BJ (cell line): ENCODE measurements around the gene TCP10L. TPM values are rescaled to one million over a fixed set of nuclear protein-coding genes. Genes with fewer than 3 reads are reported as not detected.
"Not testable (repeated sequence)": the region's sequence is repeated elsewhere in the genome, so short reads cannot be mapped to it uniquely, and the experiment has no call there.

ENCODE experiments used
- CTCF ChIA-PET: fragments of 350-600 bp; formaldehyde crosslinking; extraction: SDS; loops from one replicate; lab custom pipeline; 2021; ENCODE audit warnings: antibody characterized with exemption, inconsistent platforms; lab: Yijun Ruan, JAX
- POLR2A ChIA-PET: fragments of 300-600 bp; sonication (Branson Sonifier 250); formaldehyde crosslinking; extraction: SDS; loops from one replicate; lab custom pipeline; 2021; ENCODE audit warnings: antibody characterized with exemption; lab: Charles Lee
- DNase-seq: peaks from one replicate; pipeline ENCODE4 v3.0.0-alpha.2; 2011; ENCODE audit warnings: low read depth
- H3K27me3 ChIP-seq: 2 replicates; pipeline ENCODE4 v1.6.0; 2011; ENCODE audit warnings: low read length; ENCODE audit not compliant: control insufficient read depth, insufficient read depth
- H3K36me3 ChIP-seq: 2 replicates; pipeline ENCODE4 v1.5.1; 2011; ENCODE audit warnings: low read length; ENCODE audit not compliant: control insufficient read depth, insufficient read depth
- H3K4me3 ChIP-seq: 2 replicates; pipeline ENCODE4 v1.5.1; 2011; ENCODE audit warnings: low read depth, mild to moderate bottlenecking, control low read depth, low read length
- CTCF ChIP-seq: IDR thresholded peaks from 2 replicates; pipeline ENCODE4 v1.5.1; 2011; ENCODE audit warnings: low read depth, mild to moderate bottlenecking, control low read depth, inconsistent platforms, low read length, moderate library complexity; ENCODE audit not compliant: insufficient read depth
- polyA plus RNA-seq: library from polyadenylated mRNA; depleted of rRNA; stranded (reverse); fragments of >200 nt; gene quantifications from 2 replicates; pipeline ENCODE4 v1.2.3, GENCODE V29; 2011

TCP10L gene
- polyA plus RNA-seq, 1 experiment, result not detected

DNA sequence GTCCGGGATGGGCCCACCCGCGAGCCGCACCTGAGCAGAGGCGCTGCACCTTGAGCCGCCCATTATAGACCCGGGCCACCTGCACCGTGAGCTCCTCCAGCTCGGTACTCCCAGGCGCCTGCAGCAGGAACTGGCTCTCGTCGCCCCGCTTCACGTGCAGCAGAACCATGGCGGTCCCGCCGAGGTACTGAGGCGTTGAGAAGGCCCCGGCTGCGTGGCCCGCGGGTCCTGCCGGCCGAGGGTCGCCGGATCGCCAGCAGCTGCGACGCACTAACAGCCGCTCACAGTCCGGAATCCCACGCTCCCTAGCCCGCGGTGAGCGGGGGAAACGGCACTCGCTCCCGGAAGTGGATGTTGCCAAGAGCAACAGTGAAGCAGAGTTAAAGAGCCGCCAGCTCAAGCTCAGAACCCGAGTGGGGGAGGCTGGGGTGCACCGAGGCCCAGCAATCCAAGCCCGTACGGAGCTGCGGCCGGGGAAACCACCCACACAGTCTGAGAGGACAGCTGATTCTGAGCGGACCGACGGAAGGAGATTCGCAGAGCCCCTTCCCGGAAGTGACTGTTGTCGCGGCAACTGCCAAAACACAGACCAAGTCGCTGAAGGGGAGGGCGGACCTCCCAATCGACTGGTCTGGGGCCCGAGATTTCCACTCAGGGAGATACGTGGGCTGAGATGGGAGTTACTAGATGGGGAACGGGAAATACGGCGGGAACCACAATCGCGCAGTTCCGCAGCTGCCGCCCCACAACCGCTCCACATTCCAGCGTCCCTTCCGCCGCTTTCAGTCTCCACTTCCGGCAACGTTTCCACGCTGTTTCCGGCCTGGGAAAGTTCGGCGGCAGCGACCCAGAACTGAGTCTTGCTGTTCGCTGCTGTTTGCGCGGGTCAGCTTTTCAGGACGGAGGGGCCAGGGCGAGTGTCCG is 27.0 kb upstream of the TCP10L start, which contains the start of gene CFAP298:
Gene CFAP298, minus strand, starts transcription at position 303 of the 924 bp plus-strand sequence. Its CDS starts 134 bp downstream, at position 169.
- H3K4me3 ChIP-seq, result peak within 1 kb of the TSS; percentile 92
- H3K27me3 ChIP-seq, result peaks cover 2% of the 10 kb centered on the region; the same call in 1 of the 2 replicates
- peaks cover 4% of the 10 kb centered on the region; the same call in 1 of the 2 replicates for H3K36me3 ChIP-seq
- CTCF ChIA-PET, result interaction anchor here (1.6 to 2.0 kb wide), 2 partner anchors 11 to 13 kb away, joined by 6 to 11 read pairs; no protein-coding TSS in a partner anchor
- DNase-seq, result peak; percentile 77
- TF ChIP-seq CTCF, result no peak
- POLR2A ChIA-PET, result interaction anchor here (0.5 kb wide), 1 partner anchor 52 kb away, joined by 12 read pairs; no protein-coding TSS in a partner anchor

DNA sequence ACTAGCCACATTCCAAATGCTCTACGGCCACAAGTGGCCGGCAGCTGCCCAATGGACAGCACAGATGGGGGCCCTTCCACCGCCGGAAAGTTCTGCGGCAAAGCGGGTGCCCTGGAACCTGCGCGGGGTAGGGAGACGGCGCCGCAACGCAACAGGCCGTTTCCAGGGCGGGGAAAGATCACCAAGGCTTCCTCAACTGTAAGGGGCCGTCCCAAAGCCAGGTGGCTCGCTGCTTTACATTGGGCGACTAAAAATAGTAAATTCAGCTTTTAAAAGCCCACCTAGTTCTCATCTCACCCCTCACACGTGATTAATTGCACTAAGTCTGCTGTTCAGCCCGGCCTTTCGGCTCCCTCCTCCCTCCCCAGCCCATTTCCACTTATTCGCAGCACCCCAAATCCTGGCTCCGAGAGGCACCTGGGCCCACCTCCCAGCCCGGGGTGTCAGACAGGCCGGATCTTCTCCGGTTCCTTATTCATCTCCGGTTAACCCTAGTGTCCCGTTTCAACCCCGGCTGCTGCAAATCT is 26.2 kb upstream of the TCP10L start:
- no peak for DNase-seq
- POLR2A ChIA-PET, result no interaction called here
- Histone ChIP-seq H3K4me3 (peak overlapping the region; percentile 92), H3K27me3 (peaks cover 2% of the 10 kb centered on the region; the same call in 1 of the 2 replicates), H3K36me3 (peaks cover 4% of the 10 kb centered on the region; the same call in 1 of the 2 replicates)
- CTCF ChIA-PET, result interaction anchor here (1.0 to 2.0 kb wide), 3 partner anchors 11 to 209 kb away, joined by 3 to 6 read pairs (median 6); no protein-coding TSS in a partner anchor
- TF ChIP-seq CTCF, result no peak

- CTCF ChIA-PET, result interaction anchor here (1.0 to 2.0 kb wide), 3 partner anchors 10 to 209 kb away, joined by 3 to 6 read pairs (median 6); no protein-coding TSS in a partner anchor
- DNase-seq, POLR2A ChIA-PET, H3K36me3 ChIP-seq, H3K27me3 ChIP-seq: not testable (repeated sequence)
- H3K4me3 ChIP-seq, result peak overlapping the region; percentile 16; the same call in 1 of the 2 replicates
These were observed 25.6 kb upstream of the TCP10L start for GRCh38 chr21:32610940-32611339.

GRCh38 chr21:32608851-32609250 is 23.5 kb upstream of the TCP10L start:
- DNase-seq, result no peak
- ChIA-PET POLR2A (no interaction called here), CTCF (interaction anchor here (1.4 to 2.5 kb wide), 2 partner anchors 8 to 39 kb away, joined by 4 to 12 read pairs; no protein-coding TSS in a partner anchor)
- Histone ChIP-seq H3K4me3 (no peak overlapping the region), H3K36me3 (peaks cover 11% of the 10 kb centered on the region), H3K27me3 (no peaks in the 10 kb centered on the region)
- TF ChIP-seq CTCF, result no peak

DNA sequence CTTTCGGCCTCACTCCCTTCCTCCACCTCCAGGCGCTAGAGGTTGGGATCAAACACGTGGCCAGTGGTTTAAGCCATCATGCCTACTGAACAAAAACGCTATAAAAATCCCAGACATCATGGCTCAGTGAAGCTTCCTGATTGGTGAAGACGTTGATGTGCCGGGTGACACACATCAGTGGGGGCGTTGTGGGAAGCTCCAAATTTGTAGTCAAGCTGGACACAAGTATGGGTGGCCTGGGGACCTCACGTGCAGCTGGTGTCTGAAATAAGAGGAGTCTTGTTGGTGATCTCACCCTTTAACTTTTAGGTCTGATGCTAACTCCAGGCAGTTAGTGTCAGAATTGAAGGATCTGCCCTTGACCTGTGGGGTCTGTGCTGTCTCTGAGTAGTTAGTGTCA is 20.1 kb upstream of the TCP10L start:
- no peak overlapping the region for H3K4me3 ChIP-seq
- H3K36me3 ChIP-seq, result peaks cover 20% of the 10 kb centered on the region
- no peaks in the 10 kb centered on the region for H3K27me3 ChIP-seq
- DNase-seq, result no peak
- TF ChIP-seq CTCF, result no peak
- POLR2A ChIA-PET, result no interaction called here
- CTCF ChIA-PET, result interaction anchor here (0.7 to 1.5 kb wide), 5 partner anchors 11 to 199 kb away, joined by 3 to 7 read pairs (median 4); no protein-coding TSS in a partner anchor
